HG03521 (cell line): ENCODE measurements around the gene CDC123.
"Not testable (repeated sequence)": the region's sequence is repeated elsewhere in the genome, so short reads cannot be mapped to it uniquely, and the experiment has no call there.

Experiments used
- ATAC-seq: cut with Tn5 transposase; IDR thresholded peaks from one replicate; pipeline ENCODE4 v1.9.1; 2021; ENCODE audit warnings: mild to moderate bottlenecking, moderate library complexity; ENCODE audit not compliant: unreplicated experiment

The CDC123 gene

GRCh38 chr10:12188656-12189055, 7.3 kb upstream of the CDC123 start:
- no peak for ATAC-seq

- ATAC-seq = no peak
These were observed 6.6 kb upstream of the CDC123 start for GRCh38 chr10:12189426-12189825.

GRCh38 chr10:12191715-12192114, 4.3 kb upstream of the CDC123 start:
- ATAC-seq = no peak

GRCh38 chr10:12193193-12193592, 2.8 kb upstream of the CDC123 start:
- ATAC-seq = no peak

- no peak for ATAC-seq
These were observed 1.2 kb upstream of the CDC123 start for GRCh38 chr10:12194752-12195271.

DNA sequence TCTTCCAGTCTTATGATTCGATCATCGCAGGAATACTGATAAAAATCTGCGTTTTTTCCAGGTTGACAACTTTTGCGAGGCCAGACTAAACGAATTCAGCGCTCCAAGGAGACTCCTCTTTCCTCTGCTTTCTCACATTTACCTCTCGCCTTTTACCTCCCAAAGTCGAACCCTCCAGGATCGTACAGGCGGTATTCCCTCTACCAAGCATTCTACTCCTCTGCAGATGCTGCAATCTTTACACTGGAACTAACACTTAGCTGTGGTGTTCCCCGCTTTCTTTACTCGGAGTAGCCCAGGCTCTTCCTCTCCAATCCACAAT, 746 bp upstream of the CDC123 start:
- ATAC-seq = no peak

GRCh38 chr10:12196531-12197211, 683 bp downstream of the CDC123 start:
- no peak for ATAC-seq

DNA sequence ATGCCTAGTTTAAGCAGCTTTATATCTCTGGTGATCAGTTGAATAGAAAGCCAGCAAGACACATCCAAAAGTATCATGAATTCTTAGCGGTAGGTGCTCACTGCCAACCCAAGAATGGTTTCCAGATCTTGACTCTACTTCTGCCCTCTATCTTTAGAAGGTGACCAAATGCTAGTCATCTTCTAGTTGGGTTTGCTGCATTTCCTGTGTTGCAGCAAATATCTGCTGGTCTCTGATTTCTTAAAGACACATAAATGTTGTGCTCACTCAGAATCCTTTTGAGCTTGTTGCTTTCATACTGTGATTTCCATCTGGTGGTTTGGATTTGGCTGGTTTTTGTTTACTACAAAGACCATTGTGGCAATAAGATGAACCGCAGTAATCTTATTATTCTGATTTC, 2.2 kb downstream of the CDC123 start:
- ATAC-seq = no peak

DNA sequence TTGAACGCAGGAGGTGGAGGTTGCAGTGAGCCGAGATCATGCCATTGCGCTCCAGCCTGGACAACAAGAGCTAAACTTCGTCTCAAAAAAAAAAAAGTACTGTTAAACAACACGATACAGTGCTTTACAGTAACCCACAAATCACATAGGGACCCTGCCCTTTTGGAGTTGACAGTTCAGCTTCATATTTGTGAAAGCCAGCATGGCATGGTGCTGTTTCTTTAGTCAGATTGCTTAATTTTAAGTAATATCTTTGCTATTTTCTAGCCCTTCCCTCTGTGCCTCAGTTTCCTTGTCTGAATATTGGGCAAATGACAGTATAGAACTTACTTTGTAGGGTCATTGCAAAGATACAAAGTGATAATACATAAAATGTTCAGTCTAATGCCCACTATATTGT, 4.9 kb downstream of the CDC123 start:
- ATAC-seq = no peak

DNA sequence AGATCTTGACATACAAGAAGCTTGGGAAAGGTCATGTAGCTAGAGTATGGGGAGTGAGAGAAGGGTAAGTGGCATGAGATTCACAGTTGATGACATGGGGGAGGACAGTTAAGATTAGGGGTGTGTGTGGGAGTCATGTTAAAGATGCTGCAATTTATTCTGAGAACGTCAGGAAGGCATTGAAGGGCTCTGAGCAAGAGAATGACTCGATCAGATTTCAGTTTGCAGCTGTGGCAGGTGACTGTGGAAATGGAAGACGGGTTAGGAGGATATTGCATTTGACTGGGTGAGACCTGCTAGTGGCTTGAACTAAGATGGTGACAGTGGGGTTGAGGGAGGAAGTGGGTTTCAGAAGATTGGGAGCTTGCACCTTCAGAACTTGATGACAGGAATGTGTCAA, 5.6 kb downstream of the CDC123 start:
- no peak for ATAC-seq

GRCh38 chr10:12202226-12202625, 6.2 kb downstream of the CDC123 start:
- ATAC-seq = no peak

DNA sequence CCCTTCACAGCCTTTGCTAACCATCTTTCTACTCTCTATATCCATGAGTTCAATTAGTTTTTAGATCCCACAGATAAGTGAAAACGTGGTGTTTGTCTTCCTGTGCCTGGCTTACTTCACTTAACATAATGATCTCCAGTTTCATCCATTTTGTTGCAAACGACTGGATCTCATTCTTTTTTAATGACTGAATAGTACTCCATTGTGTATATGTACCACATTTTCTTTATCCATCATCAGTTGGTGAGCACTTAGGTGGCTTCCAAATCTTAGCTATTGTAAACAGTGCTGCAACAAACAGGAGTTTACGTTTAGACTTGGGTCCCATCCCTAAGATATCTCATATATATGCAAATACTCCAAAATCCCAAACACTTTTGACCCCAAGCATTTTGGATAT, 9.1 kb downstream of the CDC123 start:
- ATAC-seq = no peak

DNA sequence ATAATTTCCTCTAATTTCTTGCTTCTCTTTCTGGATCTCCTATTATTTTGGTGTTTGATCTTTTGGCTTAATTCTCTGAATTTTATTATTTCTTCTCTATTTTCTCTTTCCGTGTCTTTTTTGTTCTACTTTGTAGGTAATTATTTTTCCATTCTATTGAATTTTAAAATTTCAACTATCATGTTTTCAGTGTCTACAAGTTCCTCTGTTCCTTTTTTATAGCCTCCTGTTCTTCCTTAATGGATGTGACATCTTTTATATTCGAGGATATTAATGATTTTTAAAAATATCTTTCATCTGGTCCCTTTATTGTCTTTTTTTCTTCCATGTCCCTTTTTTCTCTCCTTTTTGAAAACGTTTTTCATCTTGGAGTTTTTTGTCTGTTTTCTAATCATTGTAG, 11.1 kb downstream of the CDC123 start:
- ATAC-seq = no peak

- ATAC-seq = no peak
These were observed 12.5 kb downstream of the CDC123 start for GRCh38 chr10:12208460-12208859.

- ATAC-seq = no peak
These were observed 16.5 kb downstream of the CDC123 start for GRCh38 chr10:12212454-12212853.

DNA sequence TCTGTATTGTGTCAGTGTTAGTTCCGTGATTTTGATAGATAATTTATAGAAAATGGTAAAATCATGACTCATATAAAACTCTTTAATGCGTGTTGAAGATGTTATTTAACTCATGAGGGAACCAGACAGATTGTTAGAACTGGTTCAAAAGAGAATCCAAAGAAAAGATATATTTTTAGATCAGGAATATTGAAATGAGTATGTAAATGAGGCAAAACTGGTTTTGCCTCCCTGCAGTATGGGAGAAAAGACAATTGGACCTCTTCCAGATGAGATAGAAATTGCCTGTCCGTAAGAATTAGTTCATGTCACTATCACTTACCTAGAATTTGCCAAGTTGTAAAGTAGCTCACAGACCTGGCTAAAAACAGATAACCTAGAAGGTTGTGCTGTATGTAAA, 17.6 kb downstream of the CDC123 start:
- no peak for ATAC-seq

DNA sequence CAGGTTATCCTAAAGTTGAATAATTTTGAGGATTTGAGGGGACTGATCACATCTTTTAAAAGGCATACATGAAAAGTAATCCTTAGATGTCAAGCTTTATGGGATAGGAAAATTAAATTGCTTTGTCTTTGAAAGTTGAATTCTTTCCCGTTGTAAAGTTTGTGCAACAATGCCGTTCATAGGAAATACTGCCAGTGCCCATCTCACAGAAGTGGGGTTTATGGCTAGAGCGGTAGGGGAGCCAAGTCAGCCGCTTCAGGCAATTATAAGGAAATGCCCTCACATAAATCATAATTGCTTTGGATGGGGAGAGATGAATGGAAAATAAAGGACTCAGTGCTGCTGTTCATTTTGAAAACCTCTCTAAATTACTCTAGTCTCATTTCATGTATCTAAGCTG, 18.1 kb downstream of the CDC123 start:
- ATAC-seq = no peak

GRCh38 chr10:12214763-12215218, 18.8 kb downstream of the CDC123 start:
- ATAC-seq = no peak

DNA sequence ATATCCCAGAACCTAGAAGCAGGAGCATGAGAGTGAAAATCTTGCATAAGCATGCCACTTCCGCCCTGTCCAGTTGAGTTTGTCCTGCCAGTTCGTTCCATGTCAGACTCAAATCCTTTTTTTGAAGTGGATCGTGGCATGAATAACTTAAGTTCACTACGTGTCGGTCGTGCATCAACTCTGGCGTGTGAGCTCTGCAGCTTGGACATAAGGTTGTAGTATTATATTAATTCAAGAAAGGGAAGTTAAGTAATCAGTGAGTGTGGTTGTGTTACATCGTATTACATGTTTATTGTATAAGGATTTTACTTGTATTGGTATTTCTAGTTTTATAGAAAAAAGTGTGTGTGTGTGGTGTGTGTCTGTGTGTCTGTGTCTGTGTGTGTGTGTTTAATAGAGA, 23.0 kb downstream of the CDC123 start:
- no peak for ATAC-seq

GRCh38 chr10:12221323-12222298, 25.6 kb downstream of the CDC123 start:
- no peak for ATAC-seq

- ATAC-seq = no peak
These were observed 29.5 kb downstream of the CDC123 start for GRCh38 chr10:12225444-12225843.

- ATAC-seq = not testable (repeated sequence)
These were observed 30.4 kb downstream of the CDC123 start for GRCh38 chr10:12226438-12226837.
